Small intestine (tissue), 7 donors: ENCODE results near the gene HIVEP2. TPM values are rescaled to one million over a fixed set of nuclear protein-coding genes. Genes with fewer than 3 reads are reported as not detected.

Experiments
- DNase-seq, 2 donors: peaks; one replicate each; pipeline versions ENCODE4 v3.0.0 to v3.0.0-alpha.2; 2013
- FAIRE-seq: peaks from 2 replicates; lab custom pipeline; 2012; peaks lifted over from hg19 to GRCh38; lab: Jason Lieb, UNC
- H3K27ac ChIP-seq, 3 donors: one replicate each; pipeline ENCODE4 v1.5.1; 2013; ENCODE audit warnings: low read length in 2 of 3, mild to moderate bottlenecking in 2 of 3, control low read depth in 1 of 3, inconsistent platforms in 1 of 3, low read depth in 1 of 3, moderate library complexity in 1 of 3
- H3K27me3 ChIP-seq, 3 donors: one replicate each; pipeline ENCODE4 v1.6.1; 2013; ENCODE audit warnings: low read length in 3 of 3, inconsistent platforms in 1 of 3; ENCODE audit not compliant: control insufficient read depth in 3 of 3, insufficient read depth in 3 of 3
- H3K36me3 ChIP-seq, 3 donors: one replicate each; pipeline ENCODE4 v1.6.1; 2013; ENCODE audit warnings: low read length in 3 of 3, inconsistent platforms in 1 of 3, low read depth in 1 of 3, mild to moderate bottlenecking in 1 of 3, moderate library complexity in 1 of 3; ENCODE audit not compliant: control insufficient read depth in 3 of 3, insufficient read depth in 2 of 3
- H3K4me1 ChIP-seq, 3 donors: one replicate each; pipeline ENCODE4 v1.6.1; 2013; ENCODE audit warnings: low read length in 2 of 3, inconsistent platforms in 1 of 3, low read depth in 1 of 3, mild to moderate bottlenecking in 1 of 3, moderate library complexity in 1 of 3; ENCODE audit not compliant: control insufficient read depth in 3 of 3, insufficient read depth in 2 of 3
- H3K4me3 ChIP-seq, 3 donors: one replicate each; pipeline ENCODE4 v1.5.1; 2013; ENCODE audit warnings: low read length in 3 of 3, control low read depth in 1 of 3, inconsistent platforms in 1 of 3, low read depth in 1 of 3, mild to moderate bottlenecking in 1 of 3, moderate library complexity in 1 of 3
- H3K9me3 ChIP-seq, 2 donors: one replicate each; pipeline ENCODE4 v1.6.1; 2013; ENCODE audit warnings: low read depth in 1 of 2, low read length in 1 of 2; ENCODE audit not compliant: control insufficient read depth in 2 of 2, insufficient read depth in 1 of 2
- WGBS, 3 donors: extraction: QIAGEN DNeasy Blood & Tissue Kit; methylation state at CpG; one replicate each; pipeline ENCODE4 v1.1.7; 2013; 5-methylcytosine and 5-hydroxymethylcytosine counted together
- polyA plus RNA-seq, 4 donors: library from polyadenylated mRNA; stranded (reverse) in 3 of 4; unstranded in 1 of 4; fragments of 200-250 nt in 3 of 4; fragments of 120-200 nt in 1 of 4; gene quantifications; one replicate each; pipeline versions ENCODE4 v1.2.1 to v1.2.3, GENCODE V29; 2013
- donor health status: healthy with polysubstance abuse.
- donor health status: control.
- donor health status: control.
- donor health status: Bipolar disorder and iron deficiency.
- donor health status: healthy.

HIVEP2 gene
- polyA plus RNA-seq, 4 donors: 1.9 to 7.1 (median 3.1) TPM

- WGBS, 3 donors: 26 to 64% (median 56%) methylated on average over 4 of the region's 4 CpGs
- peak; percentile 68 to 72 for DNase-seq
- H3K4me3 ChIP-seq: no peak overlapping the region
- FAIRE-seq: no peak
- H3K36me3 ChIP-seq: peaks cover 0 to 8% (median 0%) of the 10 kb centered on the region in 3 donors
- H3K27ac ChIP-seq: peak overlapping the region; percentile 23 to 85 (median 79)
- no peaks in the 10 kb centered on the region for H3K9me3 ChIP-seq
- H3K27me3 ChIP-seq: no peaks in the 10 kb centered on the region
- H3K4me1 ChIP-seq: peaks cover 6 to 26% (median 8%) of the 10 kb centered on the region in 3 donors
Observed at GRCh38 chr6:142827991-142828390, 117.0 kb downstream of the HIVEP2 start.

DNA sequence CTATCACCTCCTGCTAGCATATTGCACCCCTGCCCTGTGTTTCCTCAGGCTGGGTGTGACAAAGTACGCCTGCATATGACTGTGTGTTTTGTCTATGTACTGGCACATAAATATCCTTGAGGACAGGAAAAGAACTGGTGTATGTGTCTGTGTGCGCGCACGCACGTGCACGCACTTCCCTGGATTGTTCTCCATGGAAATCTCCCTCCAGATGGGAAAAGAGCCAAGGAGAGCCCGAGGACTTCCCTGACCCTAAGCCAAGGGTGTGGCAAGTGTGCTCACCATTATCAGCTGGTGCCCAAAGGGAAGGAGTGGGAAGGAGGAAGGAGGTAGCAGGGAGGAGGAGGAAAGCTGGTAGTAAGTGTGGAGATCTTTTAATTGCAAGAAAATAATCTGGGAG is 117.6 kb downstream of the HIVEP2 start:
- peak overlapping the region; percentile 23 to 85 (median 79) for H3K27ac ChIP-seq

DNA sequence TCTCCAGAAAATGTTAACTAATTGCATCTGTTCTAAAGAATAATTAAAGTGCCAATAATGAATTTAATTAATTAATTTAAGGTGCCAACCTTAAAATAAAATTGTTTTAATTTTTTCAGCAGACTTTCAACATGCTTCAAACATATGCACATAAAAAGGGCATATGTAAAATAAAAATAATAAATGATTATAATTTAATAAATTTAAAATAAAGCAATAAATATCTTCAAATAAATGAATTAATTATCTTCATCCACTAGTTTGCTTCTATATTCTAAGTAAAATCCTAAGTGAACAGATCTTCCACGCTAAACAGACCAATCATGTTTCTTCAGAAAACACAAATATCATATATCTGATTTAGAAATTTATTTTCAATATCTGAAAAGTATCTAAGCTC is 119.2 kb downstream of the HIVEP2 start:
- FAIRE-seq (peak; percentile 30), DNase-seq (no peak)
- no peak overlapping the region for H3K27ac ChIP-seq
- H3K4me3 ChIP-seq: no peak overlapping the region
- H3K27me3 ChIP-seq: no peaks in the 10 kb centered on the region
- peaks cover 0 to 2% (median 0%) of the 10 kb centered on the region in 3 donors for H3K36me3 ChIP-seq
- H3K9me3 ChIP-seq: no peaks in the 10 kb centered on the region
- peaks cover 12 to 32% (median 12%) of the 10 kb centered on the region in 3 donors for H3K4me1 ChIP-seq
- 98 to 100% (median 99%) methylated on average over 1 of the region's 1 CpG for WGBS, 3 donors

More for the DNA sequence above, 117.6 kb downstream of the HIVEP2 start:
- Histone ChIP-seq H3K4me1 (peaks cover 2 to 26% (median 8%) of the 10 kb centered on the region in 3 donors), H3K9me3 (no peaks in the 10 kb centered on the region), H3K36me3 (peaks cover 0 to 8% (median 0%) of the 10 kb centered on the region in 3 donors), H3K27me3 (no peaks in the 10 kb centered on the region), H3K4me3 (no peak overlapping the region)
- peak; percentile 82 to 98 for DNase-seq
- FAIRE-seq: no peak
- WGBS, 3 donors: 6 to 53% (median 38%) methylated on average over 7 of the region's 7 CpGs

GRCh38 chr6:142824426-142824825 is 120.5 kb downstream of the HIVEP2 start:
- no peaks in the 10 kb centered on the region for H3K9me3 ChIP-seq
- peak overlapping the region in 1 of 3 donors; percentile 14 for H3K27ac ChIP-seq
- FAIRE-seq (no peak), DNase-seq (no peak)
- H3K36me3 ChIP-seq: no peaks in the 10 kb centered on the region
- H3K4me3 ChIP-seq: no peak overlapping the region
- H3K27me3 ChIP-seq: no peaks in the 10 kb centered on the region
- peaks cover 12 to 38% (median 18%) of the 10 kb centered on the region in 3 donors for H3K4me1 ChIP-seq
- WGBS, 3 donors: 57 to 69% (median 68%) methylated on average over 3 of the region's 3 CpGs

DNA sequence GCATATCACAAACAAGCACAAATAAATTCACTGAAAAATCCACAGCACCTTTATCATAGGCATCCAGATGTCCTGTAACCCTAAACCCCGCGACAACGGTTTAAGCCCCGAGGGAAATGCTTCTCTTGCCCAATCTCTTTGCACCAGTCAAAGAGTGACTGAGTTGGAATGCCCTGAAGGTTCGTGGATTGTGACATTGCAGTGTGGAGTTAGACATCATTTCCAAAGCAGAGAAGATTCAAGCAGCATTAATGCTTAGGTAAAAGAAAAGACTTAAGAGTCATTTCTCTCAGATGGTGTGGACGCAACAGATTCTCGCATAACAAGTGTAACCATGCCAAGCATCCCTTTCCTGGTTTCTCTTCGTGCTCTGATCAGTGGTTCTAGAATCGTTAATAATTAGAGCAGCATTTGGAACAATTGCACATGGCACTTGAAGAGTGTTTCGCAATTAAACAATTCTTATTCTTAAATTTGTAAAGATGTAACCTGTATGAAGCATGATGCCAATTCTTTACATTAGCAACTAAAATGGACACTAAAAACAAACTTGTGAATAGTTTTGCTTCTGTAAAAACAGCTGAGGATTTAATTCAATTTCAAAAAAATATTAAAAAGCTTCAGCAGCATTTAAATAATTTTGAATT is 121.6 kb downstream of the HIVEP2 start:
- WGBS, 3 donors: 86 to 92% (median 87%) methylated on average over 10 of the region's 10 CpGs

GRCh38 chr6:142822842-142823241 is 122.1 kb downstream of the HIVEP2 start:
- H3K9me3 ChIP-seq: peaks cover 0 to 6% of the 10 kb centered on the region in 2 donors
- 75 to 77% (median 76%) methylated on average over 3 of the region's 3 CpGs for WGBS, 3 donors
- no peak overlapping the region for H3K27ac ChIP-seq
- DNase-seq: no peak
- H3K36me3 ChIP-seq: no peaks in the 10 kb centered on the region
- no peaks in the 10 kb centered on the region for H3K27me3 ChIP-seq
- H3K4me3 ChIP-seq: no peak overlapping the region
- peaks cover 12 to 32% (median 18%) of the 10 kb centered on the region in 3 donors for H3K4me1 ChIP-seq
- FAIRE-seq: no peak

More for the DNA sequence above, 121.6 kb downstream of the HIVEP2 start:
- DNase-seq (no peak), FAIRE-seq (no peak)
- no peaks in the 10 kb centered on the region for H3K27me3 ChIP-seq
- H3K4me1 ChIP-seq: peaks cover 12 to 34% (median 18%) of the 10 kb centered on the region in 3 donors
- no peak overlapping the region for H3K27ac ChIP-seq
- no peak overlapping the region for H3K4me3 ChIP-seq
- H3K9me3 ChIP-seq: peaks cover 0 to 4% of the 10 kb centered on the region in 2 donors
- no peaks in the 10 kb centered on the region for H3K36me3 ChIP-seq

- FAIRE-seq (no peak), DNase-seq (no peak)
- peak overlapping the region in 1 of 3 donors; percentile 4 for H3K27ac ChIP-seq
- WGBS, 3 donors: 20 to 56% (median 29%) methylated on average over 1 of the region's 1 CpG
- H3K9me3 ChIP-seq: peaks cover 0 to 6% of the 10 kb centered on the region in 2 donors
- no peaks in the 10 kb centered on the region for H3K27me3 ChIP-seq
- no peaks in the 10 kb centered on the region for H3K36me3 ChIP-seq
- H3K4me1 ChIP-seq: peaks cover 12 to 29% (median 18%) of the 10 kb centered on the region in 3 donors
- H3K4me3 ChIP-seq: no peak overlapping the region
Observed at GRCh38 chr6:142822383-142822782, 122.6 kb downstream of the HIVEP2 start.

DNA sequence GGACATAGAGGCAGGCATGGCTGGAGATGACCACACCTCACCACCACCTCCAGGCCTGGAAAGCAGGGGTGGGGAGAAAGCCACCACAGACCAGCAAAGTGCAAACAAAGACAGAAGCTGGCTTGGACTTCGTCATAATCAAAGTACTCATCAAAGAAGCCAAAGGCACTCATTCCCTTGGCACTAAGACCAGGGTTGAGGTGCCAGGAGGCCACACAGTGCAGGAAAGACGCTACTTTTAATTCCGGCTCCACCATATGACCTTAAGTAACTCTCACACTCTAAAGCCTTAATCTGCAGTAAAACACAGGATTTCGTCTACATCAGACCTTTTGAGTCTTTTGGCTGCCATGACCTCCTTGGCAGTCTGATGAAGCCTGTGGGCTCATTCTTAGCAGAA is 123.1 kb downstream of the HIVEP2 start:
- no peak overlapping the region for H3K4me3 ChIP-seq
- 36 to 45% (median 44%) methylated on average over 4 of the region's 4 CpGs for WGBS, 3 donors

More for the DNA sequence above, 123.1 kb downstream of the HIVEP2 start:
- Histone ChIP-seq H3K36me3 (no peaks in the 10 kb centered on the region), H3K4me1 (peaks cover 12 to 27% (median 18%) of the 10 kb centered on the region in 3 donors), H3K27me3 (no peaks in the 10 kb centered on the region), H3K9me3 (peaks cover 0 to 6% of the 10 kb centered on the region in 2 donors), H3K27ac (peak overlapping the region in 2 of 3 donors; percentile 28 to 41)
- no peak for FAIRE-seq
- DNase-seq: no peak
